Bronchial epithelial cell (primary cell): ENCODE data around the gene IGLL1. TPM values are rescaled to one million over a fixed set of nuclear protein-coding genes. Genes with fewer than 3 reads are reported as not detected.

Experiments used
- DNase-seq: peaks from one replicate; pipeline ENCODE4 v3.0.0-alpha.2; 2010; ENCODE audit warnings: low read depth
- FAIRE-seq: peaks from 2 replicates; lab custom pipeline; 2011; peaks lifted over from hg19 to GRCh38; lab: Jason Lieb, UNC
- H3K27me3 ChIP-seq: 2 replicates; pipeline ENCODE4 v1.5.1; 2011; ENCODE audit warnings: low read length; ENCODE audit not compliant: control insufficient read depth, insufficient read depth
- H3K36me3 ChIP-seq: 2 replicates; pipeline ENCODE4 v1.5.1; 2011; ENCODE audit warnings: low read length; ENCODE audit not compliant: control insufficient read depth, insufficient read depth
- H3K4me3 ChIP-seq: 2 replicates; pipeline ENCODE4 v1.5.1; 2011; ENCODE audit warnings: mild to moderate bottlenecking, low read depth, low read length, control low read depth
- CTCF ChIP-seq: IDR thresholded peaks from 2 replicates; pipeline ENCODE4 v1.5.1; 2011; ENCODE audit warnings: mild to moderate bottlenecking, moderate library complexity, low read length, control low read depth, inconsistent platforms; ENCODE audit not compliant: insufficient read depth, severe bottlenecking
- total RNA-seq: library from RNA; depleted of rRNA; stranded (reverse); fragments of >200 nt; gene quantifications from 2 replicates; pipeline ENCODE4 v1.2.1, GENCODE V29; 2014

The IGLL1 gene
- total RNA-seq, 1 donor from 2014 or later: not detected

GRCh38 chr22:23571486-23571885, 8.6 kb downstream of the IGLL1 start:
- TF ChIP-seq CTCF: no peak
- no peak for FAIRE-seq
- Histone ChIP-seq H3K4me3 (no peak overlapping the region), H3K36me3 (no peaks in the 10 kb centered on the region), H3K27me3 (peaks cover 9% of the 10 kb centered on the region)
- no peak for DNase-seq

- FAIRE-seq (no peak), DNase-seq (no peak)
- no peak for TF ChIP-seq CTCF
- H3K4me3 ChIP-seq: no peak overlapping the region
- H3K27me3 ChIP-seq: peaks cover 13% of the 10 kb centered on the region
- no peaks in the 10 kb centered on the region for H3K36me3 ChIP-seq
Measured at GRCh38 chr22:23570681-23571080, 9.4 kb downstream of the IGLL1 start.

- no peak for TF ChIP-seq CTCF
- no peak overlapping the region for H3K4me3 ChIP-seq
- DNase-seq (no peak), FAIRE-seq (no peak)
- no peaks in the 10 kb centered on the region for H3K36me3 ChIP-seq
- peaks cover 18% of the 10 kb centered on the region for H3K27me3 ChIP-seq
Measured at GRCh38 chr22:23569716-23570115, 10.4 kb downstream of the IGLL1 start.

- TF ChIP-seq CTCF: no peak
- DNase-seq (no peak), FAIRE-seq (peak; percentile 50)
- H3K36me3 ChIP-seq: no peaks in the 10 kb centered on the region
- peaks cover 18% of the 10 kb centered on the region for H3K27me3 ChIP-seq
- H3K4me3 ChIP-seq: no peak overlapping the region
Measured at GRCh38 chr22:23569291-23569690, 10.8 kb downstream of the IGLL1 start.

GRCh38 chr22:23566705-23567475, 13.2 kb downstream of the IGLL1 start:
- peak; percentile 58 for FAIRE-seq
- no peak overlapping the region for H3K4me3 ChIP-seq
- no peak for TF ChIP-seq CTCF
- peaks cover 20% of the 10 kb centered on the region for H3K27me3 ChIP-seq
- H3K36me3 ChIP-seq: no peaks in the 10 kb centered on the region
- DNase-seq: no peak
